GM18907 (cell line): Measurements from ENCODE around the gene FHIT.

Experiments used
- ATAC-seq: cut with Tn5 transposase; IDR thresholded peaks from one replicate; pipeline ENCODE4 v1.9.1; 2021; ENCODE audit warnings: mild to moderate bottlenecking, moderate library complexity; ENCODE audit not compliant: unreplicated experiment

Gene FHIT

DNA sequence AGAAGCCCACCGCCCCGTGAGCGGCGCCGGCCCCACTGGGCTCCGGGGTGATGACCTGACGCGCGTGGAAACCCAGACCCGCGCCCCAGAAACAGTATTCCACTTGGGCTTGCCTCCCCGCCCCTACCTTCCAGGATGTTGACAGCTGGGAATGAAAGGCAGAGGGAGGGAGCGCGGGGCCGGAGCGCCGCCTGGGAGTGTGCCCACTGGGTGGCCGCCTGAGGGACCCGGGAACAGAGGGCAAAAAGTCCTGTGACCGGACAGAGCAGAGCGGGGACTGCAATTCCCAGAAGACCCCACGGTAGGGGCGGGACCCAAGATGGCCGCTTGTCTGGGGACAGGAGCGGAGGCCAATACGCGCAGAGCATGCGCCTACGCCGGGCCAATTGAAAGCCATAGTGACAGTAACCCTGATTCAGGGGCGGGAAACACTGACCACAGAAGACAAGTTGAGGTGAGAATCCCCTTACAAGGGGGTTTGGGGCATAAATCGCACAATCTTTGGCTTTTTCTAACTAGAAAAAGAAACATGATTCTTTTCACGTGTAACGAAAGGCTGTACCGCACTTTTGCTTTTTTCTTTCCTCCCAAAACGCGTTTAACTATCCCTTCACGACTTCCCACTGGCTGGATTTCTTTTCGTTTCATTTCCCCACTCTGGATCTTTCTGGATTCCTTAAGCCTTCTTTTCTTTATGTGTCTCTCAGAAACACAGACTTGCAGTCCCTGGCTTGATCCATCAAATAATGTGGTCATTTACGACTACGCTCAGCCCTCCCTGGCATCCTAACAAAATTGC lies at the start of gene FHIT:
Gene FHIT, minus strand, starts transcription at position 279 of the 799 bp plus-strand sequence.
- ATAC-seq: peak; percentile 93

DNA sequence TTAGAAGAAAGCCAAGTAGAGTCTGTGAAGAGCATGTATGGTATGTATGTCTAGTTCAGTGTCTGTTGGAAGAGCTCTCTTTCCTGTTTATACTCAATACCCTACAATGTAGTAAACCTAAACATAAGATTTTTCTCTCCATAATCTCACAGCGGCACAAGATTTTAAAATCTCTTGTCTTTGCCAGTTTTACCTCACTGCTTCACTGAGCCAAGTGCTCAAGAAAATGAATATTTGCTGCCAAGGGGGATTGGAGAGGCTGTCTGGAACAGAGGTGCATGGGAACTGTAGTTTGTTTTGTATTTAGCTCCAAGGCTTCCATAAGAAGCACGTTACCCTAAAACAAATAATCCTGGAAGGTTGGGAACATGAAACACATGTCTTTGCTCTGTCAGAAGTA lies 49.5 kb upstream of the FHIT start:
- no peak for ATAC-seq

DNA sequence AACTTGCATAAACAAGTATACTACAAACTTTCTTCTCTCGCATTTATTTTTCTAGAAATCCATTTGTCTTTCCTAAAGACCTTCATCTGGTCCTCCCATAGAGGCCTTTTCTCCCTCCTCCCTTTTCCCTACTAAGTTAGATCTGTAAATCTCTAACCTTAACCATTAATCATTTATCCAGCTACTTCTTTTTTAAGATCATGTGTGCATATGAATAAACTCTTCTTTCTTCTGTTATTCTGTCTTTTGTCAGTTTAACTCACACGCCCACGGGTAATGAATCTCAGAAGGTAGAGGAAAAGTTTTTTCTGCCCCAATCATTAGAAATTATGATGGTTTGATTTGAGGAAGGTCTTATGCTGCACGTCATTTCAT lies 48.7 kb upstream of the FHIT start:
- no peak for ATAC-seq

DNA sequence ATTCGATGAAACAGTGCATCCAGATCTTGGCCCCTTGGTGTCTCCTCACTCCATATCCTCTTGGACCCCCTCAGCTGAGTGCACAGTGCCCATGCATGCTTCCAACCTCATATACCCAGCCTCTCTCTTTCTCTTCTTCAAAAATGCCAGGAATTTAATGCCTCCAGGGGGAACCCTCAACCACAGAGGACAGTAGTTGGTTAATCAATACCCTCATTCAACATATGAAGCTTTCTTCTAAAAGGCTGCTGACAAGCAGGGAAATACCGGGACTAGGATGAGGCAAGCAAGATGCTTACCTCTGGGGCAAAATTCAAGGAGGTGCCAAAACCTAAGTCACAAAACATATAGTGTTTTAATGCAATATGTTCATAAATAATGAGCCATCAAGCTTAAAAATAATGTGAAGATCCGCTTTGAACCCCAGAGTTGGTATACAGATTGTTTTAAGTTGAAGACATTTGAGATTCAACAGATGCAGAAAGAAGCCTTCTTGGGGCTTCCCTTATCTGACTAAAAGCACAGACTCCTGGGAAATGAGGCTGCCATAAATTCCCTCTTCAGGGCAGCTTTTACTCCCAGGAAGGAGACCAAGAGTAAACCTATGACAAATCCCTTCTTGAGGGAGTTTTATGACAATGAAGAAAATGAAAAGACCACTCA lies 48.2 kb upstream of the FHIT start:
- peak; percentile 67 for ATAC-seq

GRCh38 chr3:61297821-61298220 lies 46.6 kb upstream of the FHIT start:
- ATAC-seq: no peak

- ATAC-seq: no peak
Observed at GRCh38 chr3:61288446-61288845, 37.2 kb upstream of the FHIT start.

- ATAC-seq: no peak
Observed at GRCh38 chr3:61283876-61284275, 32.6 kb upstream of the FHIT start.

DNA sequence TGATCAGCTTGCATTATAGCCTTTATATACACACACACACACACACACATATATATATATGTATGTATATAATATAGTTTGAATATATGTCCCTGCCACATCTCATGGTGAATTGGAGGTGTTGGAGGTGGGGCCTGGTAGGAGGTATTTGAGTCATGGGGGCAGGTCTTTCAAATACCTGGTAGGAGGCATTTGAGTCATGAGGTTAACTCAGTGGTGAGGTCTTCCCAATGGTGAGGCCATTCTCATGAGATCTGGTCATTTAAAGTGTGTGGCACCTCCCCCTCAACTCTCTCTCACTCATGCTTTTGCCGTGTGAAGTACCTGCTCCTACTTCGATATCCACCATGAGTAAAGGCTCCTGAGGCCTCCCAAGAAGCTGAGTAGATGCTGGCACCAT lies 27.5 kb upstream of the FHIT start:
- no peak for ATAC-seq

DNA sequence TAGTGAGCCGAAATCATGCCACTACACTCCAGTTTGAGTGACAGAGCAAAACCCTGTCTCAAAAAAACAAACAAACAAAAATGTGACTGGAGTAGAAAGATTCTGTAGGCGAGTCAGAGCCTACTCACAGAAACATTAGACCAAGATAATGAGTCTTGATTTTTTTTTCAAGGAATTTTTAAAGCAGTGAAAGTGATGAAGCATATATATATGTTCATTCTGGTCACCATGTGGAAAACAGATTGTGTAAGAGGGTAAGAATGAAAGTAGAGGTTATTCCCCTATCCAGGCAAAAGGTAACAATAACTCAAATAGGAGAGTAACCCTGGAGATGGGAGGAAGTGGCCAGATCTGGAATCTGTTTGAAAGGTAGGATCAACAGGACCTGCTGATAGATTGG lies 26.2 kb upstream of the FHIT start:
- ATAC-seq: no peak

DNA sequence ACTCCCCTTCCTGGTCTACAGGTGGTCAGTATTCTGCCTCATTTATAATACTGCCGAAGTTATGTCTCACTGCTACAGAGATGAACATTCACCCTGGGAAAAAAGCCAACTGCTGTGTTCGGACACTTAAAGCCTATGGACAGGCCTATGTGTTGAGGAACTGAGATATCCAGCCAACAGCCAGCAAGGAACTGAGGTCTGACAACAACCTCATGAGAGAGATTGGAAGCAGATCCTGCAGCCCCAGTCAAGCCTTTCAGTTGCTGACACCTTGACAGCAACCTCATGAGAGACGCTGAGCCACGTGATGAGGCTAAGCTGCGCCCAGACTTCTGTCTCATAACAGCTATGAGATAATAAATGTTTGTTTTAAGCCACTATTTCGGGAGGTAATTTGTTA lies 18.2 kb upstream of the FHIT start:
- no peak for ATAC-seq

DNA sequence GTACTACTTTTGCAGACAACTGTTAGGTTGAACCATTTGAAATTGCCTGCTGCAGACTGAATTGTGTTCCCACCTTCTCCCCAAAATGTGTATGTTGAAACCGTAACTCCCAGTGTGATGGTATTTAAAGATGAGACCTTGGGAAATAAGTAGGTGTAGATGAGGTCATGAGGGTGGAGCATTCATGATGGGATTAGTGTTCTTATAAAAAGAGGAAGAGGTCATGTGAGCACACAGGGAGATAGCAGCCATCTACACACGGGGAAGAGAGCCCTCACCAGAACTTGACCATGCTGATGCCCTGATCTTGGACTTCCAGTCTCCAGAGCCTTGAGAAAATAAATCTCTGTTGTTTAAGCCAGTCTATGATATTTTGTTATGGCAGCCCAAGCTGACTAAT lies 17.4 kb upstream of the FHIT start:
- ATAC-seq: no peak

DNA sequence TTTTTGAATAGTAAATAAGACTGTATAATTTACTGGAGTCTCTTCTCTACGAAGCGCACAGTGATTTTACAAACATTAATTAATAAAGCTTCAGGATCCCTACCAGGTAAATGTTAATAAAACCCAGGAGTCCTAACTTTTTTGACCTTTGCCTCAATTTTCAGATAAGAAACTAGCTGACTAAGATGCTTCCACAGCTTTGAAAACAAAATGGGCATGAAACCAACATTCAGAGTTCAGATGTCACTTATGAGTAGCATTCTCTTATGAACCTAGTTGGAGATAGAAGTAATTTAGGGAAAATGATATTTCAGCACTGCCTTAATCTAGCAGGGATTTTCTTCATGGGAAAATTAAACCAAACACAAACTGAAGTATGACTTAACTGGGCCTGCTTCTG lies 13.0 kb upstream of the FHIT start:
- no peak for ATAC-seq

DNA sequence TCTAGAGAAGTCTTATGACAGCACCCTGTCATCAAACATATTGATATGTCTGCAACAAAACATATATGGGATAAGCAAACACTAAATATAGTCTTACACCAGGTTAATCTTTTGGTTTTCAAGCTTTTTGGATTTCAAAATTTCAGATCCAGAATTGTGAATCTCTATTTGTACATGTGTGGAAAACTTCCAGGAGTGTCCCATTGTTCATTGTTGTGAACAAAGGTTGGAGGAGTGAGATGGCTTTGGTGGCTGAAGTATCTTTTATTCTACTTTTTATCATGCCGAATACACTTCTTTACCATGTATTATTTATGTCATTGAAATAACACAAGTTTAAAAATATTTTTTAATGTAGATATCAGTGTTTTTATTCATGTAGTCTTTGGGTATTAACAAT lies 5.9 kb upstream of the FHIT start:
- no peak for ATAC-seq

DNA sequence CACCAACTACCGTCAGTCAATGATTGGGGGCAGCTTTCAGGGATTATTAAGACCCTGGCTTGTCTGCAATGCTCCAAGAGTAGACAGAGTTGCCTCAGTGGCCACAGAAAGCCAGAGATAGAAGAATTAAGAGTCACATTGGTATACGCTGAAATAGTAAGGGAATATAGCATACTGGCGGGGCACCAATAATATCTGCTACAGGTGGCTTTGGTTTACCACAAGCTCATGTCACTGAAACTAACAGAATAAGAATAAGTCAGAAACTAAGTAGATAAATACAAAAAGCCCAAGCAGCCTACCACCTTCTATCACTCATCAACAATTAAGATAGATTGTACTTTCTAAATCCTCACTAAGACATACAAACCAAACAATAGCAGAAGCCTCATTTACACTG lies 2.5 kb upstream of the FHIT start:
- ATAC-seq: no peak

- ATAC-seq: no peak
Observed at GRCh38 chr3:61252836-61253235, 1.6 kb upstream of the FHIT start.

DNA sequence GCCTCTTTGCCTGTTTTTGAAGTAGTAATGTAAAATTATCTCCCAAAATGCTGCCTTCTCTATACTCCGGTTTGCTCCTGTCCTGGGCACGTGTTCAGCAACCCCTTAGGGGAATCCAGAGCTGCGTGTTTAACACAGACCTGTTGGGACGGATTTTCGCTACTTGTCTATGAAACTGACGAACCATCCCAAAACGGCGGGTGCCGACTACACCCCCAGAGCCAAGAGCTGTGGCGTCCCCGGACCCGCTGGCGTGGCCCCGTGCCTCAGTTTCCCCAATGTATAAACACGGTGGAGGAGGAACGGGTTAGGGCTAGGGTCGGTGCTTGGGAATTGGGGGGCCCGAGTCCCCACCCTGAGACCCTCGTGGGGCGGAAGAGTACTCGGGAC lies 473 bp downstream of the FHIT start:
- peak; percentile 1 for ATAC-seq

DNA sequence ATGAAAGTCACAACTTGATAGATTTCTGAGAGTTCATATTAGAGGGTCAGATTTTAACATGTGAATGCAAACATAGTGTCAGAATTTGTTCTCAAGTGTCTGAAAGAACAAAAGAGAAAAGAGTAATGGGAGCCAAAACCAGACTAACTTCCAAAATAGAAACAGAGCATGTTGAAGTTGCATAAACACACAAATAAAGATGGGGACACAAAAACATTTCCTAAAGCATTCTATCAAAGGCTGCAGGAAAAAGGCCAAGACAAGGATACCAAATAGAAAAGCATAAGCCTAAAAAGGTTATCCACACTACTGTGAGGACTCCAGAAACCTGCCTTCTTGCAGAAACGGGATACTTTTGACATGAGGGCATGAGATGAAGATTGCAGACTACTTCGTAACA lies 2.8 kb downstream of the FHIT start:
- no peak for ATAC-seq

DNA sequence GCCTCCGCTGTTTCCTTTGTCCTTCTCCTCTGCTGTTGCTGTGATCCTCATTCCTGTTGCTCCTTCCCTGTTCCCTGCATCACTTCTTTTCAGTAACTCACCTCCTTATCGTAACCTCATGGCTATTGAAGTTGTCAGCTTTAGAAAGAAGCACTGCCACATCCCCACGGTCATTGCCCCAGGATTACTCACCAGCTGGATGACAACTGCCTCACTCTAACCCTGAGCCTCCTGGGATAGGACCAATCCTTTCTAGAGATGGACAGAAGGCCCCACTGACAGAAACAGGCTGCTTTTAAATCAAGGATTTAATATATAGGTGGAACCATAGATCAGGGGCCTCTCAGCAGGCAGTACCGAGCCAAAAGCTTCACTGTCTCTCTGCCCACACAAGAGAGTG lies 4.1 kb downstream of the FHIT start:
- no peak for ATAC-seq

DNA sequence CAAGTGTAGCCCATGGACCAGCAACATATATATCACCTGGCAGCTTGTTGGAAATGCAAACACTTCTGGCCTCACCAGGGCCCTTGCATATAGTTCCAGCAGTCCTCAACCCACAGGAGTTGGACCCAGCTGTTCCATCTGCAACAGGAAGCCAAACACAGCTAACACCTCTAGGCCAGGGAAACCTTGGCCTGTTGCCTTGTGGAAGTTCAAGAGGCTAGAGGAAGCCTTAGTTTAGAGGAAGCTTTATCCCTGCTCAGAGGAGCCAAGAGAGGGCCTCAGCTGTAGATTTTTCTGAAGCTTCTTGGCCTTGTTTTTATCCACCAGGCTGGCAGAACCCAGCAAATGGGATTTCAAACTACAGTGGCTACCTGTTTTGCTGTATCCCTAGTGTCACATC lies 11.4 kb downstream of the FHIT start:
- no peak for ATAC-seq

DNA sequence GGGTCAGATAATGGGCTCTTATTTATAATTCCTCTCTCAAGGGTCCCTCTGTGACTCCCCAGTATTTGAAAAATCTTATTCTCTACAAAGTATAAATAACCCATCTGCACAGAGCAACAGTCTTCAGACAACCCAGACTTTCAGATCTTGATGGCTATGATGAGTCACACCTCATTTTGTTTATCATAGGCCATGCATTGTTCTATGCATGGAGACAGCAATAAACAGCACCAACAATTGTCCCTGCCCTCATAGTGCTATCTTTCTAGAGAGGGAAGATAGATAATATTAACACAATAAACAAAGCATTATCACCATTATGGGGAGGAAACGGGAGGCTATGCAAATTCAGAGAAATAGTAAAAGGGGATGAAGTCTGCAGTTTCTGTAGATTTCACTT lies 13.4 kb downstream of the FHIT start:
- ATAC-seq: no peak

DNA sequence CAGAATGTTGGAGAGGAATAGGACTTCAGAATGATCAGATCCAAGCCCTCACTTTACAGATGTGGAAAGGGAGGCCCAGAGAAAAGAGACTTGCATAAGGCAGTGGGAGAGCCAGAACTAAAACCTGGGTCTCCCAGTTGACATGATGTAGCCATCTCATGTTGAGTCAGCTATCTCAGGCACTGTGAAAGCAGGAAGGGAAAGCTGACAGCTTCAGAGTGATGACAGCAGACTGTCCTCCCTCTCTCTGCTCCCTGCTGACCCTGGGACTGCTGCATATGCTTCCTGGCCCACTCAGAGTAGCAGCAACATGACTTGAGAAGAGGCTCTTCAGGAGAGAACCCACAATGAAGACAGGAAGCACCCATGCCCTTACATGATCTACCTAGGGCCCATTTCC lies 14.7 kb downstream of the FHIT start:
- ATAC-seq: peak; percentile 88

DNA sequence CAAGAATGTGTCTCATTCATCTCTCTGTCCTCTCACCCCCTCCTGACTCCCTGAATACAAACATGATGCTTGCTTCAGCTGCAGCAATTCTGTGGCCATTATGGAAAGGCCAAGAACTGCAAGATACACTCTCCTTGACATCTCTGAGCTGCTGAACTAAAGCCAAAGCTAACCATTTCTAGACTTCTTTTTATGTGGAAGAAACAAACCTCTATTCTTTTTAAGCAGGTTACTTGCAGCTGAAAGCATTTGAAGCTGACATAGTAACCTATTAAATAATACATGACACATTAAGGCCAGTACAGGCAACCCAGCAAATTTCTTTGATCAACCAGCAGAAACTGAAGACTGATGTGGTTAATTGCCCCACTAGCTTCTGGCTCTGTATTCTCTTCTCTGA lies 17.5 kb downstream of the FHIT start:
- peak; percentile 58 for ATAC-seq

- no peak for ATAC-seq
Observed at GRCh38 chr3:61231693-61232092, 19.6 kb downstream of the FHIT start.
